ENCODE measurements around the gene RBM44.

- no peak for TF ChIP-seq CTCF (IDR thresholded peaks at IDR 0.05; ENCODE audit: poor library complexity)
- TF ChIP-seq EZH2phosphoT487 (IDR thresholded peaks at IDR 0.05; ENCODE audit: low read depth, severe bottlenecking, unreplicated experiment) = no peak
Measured at GRCh38 chr2:237889811-237890210, 91.2 kb downstream of the RBM44 start.
